HFFc6 (cell line): ENCODE results near the gene VEZT. TPM values are rescaled to one million over a fixed set of nuclear protein-coding genes. Genes with fewer than 3 reads are reported as not detected.

Experiments used
- DNase-seq: peaks from one replicate; pipeline ENCODE4 v3.0.0-alpha.2; 2018
- H3K27ac Mint-ChIP-seq: 2 replicates; pipeline ENCODE4 v1.8.0; 2020; ENCODE audit warnings: mild to moderate bottlenecking, mixed read lengths
- H3K27me3 Mint-ChIP-seq: 2 replicates; pipeline ENCODE4 v1.8.0; 2021; ENCODE audit warnings: mild to moderate bottlenecking, moderate library complexity, mixed read lengths; ENCODE audit not compliant: insufficient read depth
- H3K36me3 Mint-ChIP-seq: 2 replicates; pipeline ENCODE4 v1.8.0; 2021; ENCODE audit warnings: low read depth, mixed read lengths
- H3K4me1 Mint-ChIP-seq: 2 replicates; pipeline ENCODE4 v1.8.0; 2020; ENCODE audit warnings: low read depth, mixed read lengths
- H3K4me3 Mint-ChIP-seq: 2 replicates; pipeline ENCODE4 v1.8.0; 2020; ENCODE audit warnings: mild to moderate bottlenecking, moderate library complexity, mixed read lengths
- H3K9me3 Mint-ChIP-seq: 2 replicates; pipeline ENCODE4 v1.8.0; 2020; ENCODE audit warnings: mild to moderate bottlenecking, mixed read lengths
- total RNA-seq, 6 experiments: library from RNA; stranded (reverse); fragmentation: NEBNext Ultra II Directional; extraction: Animal tissue kit (Norgen Biotek cat#: 25700); gene quantifications; 2 replicates in 1 of 6; 3 replicates in 5 of 6; pipeline ENCODE4 v1.2.3, GENCODE V29; 2021
- TF ChIP-seq, protein P1 (sequence below): fragments of 200-600 bp; sonication (generic); IDR thresholded peaks from 2 replicates; pipeline ENCODE4 v1.5.0; 2021; ENCODE audit warnings: antibody characterized with exemption, mild to moderate bottlenecking

The VEZT gene
- total RNA-seq, 6 experiments from 2014 or later = 61.8 to 69.0 (median 66.2) TPM

DNA sequence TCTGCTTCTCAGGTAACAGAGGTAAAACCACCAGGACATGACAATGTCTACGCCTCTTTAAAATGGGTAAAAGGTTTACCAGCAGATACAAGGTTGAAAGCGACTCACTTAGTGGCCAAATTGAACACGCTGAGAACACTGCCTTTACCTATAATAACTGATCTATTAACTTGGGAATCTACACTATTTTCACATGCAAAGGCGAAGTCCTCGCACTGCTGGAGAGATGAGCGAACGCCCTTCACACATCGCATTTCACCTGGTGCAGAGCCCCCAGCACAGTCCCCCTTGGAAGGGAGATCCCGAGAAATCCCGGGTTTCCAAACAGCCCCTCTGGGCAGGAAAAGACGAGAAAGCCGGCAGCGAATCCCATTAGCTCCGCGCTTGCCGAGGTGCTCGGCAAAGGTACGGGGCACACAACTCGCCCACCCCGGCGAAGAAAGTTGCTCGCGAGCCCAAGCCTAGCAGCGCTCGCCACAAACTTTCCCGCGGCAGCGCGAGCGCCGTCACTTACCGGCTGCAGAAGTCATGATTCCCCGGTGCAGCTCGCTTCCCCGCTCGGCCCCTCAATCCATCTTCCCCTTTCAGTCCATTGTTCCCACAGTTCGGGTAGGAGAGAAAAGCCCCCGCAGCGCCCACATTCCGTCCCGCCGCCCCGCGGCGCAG is 763 bp upstream of the VEZT start:
- TF ChIP-seq, protein P1, sequence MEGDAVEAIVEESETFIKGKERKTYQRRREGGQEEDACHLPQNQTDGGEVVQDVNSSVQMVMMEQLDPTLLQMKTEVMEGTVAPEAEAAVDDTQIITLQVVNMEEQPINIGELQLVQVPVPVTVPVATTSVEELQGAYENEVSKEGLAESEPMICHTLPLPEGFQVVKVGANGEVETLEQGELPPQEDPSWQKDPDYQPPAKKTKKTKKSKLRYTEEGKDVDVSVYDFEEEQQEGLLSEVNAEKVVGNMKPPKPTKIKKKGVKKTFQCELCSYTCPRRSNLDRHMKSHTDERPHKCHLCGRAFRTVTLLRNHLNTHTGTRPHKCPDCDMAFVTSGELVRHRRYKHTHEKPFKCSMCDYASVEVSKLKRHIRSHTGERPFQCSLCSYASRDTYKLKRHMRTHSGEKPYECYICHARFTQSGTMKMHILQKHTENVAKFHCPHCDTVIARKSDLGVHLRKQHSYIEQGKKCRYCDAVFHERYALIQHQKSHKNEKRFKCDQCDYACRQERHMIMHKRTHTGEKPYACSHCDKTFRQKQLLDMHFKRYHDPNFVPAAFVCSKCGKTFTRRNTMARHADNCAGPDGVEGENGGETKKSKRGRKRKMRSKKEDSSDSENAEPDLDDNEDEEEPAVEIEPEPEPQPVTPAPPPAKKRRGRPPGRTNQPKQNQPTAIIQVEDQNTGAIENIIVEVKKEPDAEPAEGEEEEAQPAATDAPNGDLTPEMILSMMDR = no peak
- Mint-ChIP-seq H3K27me3 (no peaks in the 10 kb centered on the region; the same call in 1 of the 2 replicates), H3K9me3 (no peaks in the 10 kb centered on the region), H3K4me3 (peak overlapping the region; percentile 96), H3K27ac (peak overlapping the region; percentile 89), H3K36me3 (peaks cover 15% of the 10 kb centered on the region), H3K4me1 (peaks cover 63% of the 10 kb centered on the region)
- DNase-seq = no peak

DNA sequence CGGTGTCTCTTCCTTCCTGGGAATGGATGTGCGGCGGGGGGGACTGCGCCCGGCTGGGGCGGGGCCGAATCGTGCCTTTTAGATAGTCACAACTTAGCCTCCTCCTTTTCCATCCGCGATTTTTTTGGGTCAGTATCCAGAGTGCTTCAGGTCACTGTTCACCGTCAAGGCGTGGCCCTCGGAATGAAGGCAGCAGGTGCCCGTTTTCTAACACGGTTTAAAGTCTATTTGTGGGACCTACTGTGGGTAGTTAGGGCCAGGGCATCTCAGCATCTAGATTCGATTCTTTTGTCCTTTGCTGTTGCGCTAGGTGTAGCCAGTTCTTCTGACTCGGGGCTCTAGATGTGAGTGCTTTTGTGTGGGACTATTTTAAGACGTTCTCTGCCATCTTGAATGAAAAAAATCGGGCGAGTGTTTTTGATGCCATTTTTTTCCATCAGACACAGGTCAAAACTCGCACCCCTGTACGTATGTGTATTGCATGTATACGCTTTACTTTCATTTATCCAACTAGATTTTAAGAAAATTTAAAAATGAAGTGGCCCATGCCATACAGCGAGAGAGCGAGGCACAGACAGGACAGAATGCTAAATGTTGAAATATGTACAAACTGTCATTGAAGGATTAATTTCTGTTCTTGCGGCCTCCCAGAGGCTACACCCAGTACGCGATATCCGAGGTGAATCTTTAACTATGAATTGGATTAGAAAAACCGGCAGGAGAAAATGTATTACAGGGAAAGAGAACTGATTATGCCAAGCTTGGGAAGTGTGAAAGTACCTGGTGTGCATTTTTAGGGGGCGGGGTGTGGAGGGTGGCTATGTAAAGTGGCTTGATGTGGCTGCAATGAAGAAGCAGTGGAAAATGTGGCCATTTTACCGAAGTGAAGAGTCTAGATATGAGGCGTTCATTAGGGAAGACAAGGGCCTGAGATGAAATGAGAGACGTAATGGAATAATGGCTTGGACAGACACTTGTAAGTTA is 835 bp downstream of the VEZT start:
- H3K27ac Mint-ChIP-seq = peak overlapping the region; percentile 96
- H3K9me3 Mint-ChIP-seq = no peaks in the 10 kb centered on the region
- DNase-seq = peak; percentile 73
- peaks cover 49% of the 10 kb centered on the region for H3K4me1 Mint-ChIP-seq
- no peaks in the 10 kb centered on the region; the same call in 1 of the 2 replicates for H3K27me3 Mint-ChIP-seq
- TF ChIP-seq, protein P1 = no peak
- peaks cover 15% of the 10 kb centered on the region for H3K36me3 Mint-ChIP-seq
- H3K4me3 Mint-ChIP-seq = peak overlapping the region; percentile 96

DNA sequence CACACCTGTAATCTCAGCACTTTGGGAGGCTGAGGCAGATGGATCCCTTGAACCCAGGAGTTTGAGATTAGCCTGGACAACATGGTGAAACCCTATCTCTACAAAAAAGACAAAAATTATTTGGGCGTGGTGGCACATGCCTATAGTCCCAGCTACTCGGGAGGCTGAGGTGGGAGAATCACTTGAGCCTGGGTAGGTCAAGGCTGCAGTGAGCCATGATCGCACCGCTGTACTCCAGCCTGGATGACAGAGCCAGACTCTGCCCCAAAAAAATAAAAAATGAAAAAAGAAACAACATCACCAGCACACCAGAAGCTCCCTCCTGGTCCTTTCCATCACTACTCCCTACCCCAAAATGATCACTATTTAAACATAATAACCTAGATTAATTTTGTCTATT is 2.6 kb downstream of the VEZT start:
- Mint-ChIP-seq H3K27me3 (no peaks in the 10 kb centered on the region; the same call in 1 of the 2 replicates), H3K36me3 (peaks cover 25% of the 10 kb centered on the region), H3K27ac (no peak overlapping the region), H3K4me1 (peaks cover 59% of the 10 kb centered on the region), H3K9me3 (no peaks in the 10 kb centered on the region), H3K4me3 (peak overlapping the region; percentile 96; the same call in 1 of the 2 replicates)
- TF ChIP-seq, protein P1 = no peak
- DNase-seq = no peak

DNA sequence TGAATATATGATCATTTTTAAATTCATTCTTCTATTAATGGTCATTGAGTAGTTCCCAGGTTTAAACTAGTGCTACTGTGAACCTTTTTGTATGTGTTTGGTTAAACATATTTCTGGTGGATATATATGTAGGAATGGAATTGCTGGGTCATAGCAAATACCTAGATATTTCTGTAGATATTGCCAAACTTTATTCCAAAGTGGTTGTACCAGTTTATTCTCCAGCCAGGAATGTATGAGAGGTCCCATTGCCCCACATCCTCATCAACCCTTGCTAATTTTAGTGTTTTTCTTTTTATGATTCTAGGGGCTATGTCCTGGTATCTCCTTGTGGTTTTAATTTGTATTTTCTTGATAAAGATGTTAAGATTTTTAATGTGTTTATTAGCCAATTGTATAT is 3.1 kb downstream of the VEZT start:
- no peak for DNase-seq
- TF ChIP-seq, protein P1 = no peak
- no peaks in the 10 kb centered on the region for H3K9me3 Mint-ChIP-seq
- H3K36me3 Mint-ChIP-seq = peaks cover 25% of the 10 kb centered on the region
- H3K27ac Mint-ChIP-seq = no peak overlapping the region
- 0 out of 2 replicates have a peak overlapping the region, but pooled peaks have one; percentile 12 for H3K4me3 Mint-ChIP-seq
- H3K4me1 Mint-ChIP-seq = peaks cover 54% of the 10 kb centered on the region
- no peaks in the 10 kb centered on the region; the same call in 1 of the 2 replicates for H3K27me3 Mint-ChIP-seq

DNA sequence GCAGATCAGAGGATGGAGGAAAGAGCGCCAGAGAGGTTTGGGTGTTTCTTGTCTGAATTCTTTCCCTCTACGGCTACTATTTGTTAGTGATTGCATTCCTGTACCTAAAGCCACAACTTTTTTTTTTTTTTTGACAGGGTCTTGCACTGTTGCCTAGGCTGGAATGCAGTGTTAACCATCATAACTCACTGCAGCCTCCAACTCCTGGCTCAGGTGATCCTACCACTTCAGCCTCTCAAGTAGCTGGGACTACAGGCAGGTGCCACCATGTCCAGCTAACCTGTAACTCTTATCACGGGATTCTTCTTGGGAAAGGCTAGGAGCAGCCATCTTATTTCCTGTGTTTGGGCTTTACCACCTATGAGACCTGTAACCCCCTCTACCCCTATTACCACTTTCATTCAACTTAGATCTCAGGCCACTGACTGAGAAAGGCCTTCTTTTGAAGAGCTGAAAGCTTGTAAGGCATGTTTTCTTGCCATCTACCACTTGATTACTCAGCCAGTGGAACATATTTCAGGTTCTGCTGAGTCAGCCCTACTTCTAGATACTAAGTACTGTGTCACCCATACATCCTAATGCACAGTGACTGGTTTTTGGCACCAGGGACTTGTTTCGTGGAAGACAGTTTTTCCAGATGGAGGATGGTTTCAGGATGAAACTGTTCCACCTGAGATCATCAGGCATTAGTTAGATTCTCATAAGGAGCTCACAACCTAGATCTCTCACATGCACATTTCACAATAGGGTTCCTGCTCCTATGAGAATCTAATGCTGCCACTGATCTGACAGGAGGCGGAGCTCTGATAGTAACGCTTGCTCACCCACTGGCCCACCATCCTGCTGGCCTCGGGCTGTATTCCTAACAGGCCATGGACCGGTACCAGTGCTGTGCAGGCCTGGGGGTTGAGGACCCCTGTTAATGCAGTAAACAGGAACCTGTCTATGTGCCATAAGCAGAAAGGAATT is 6.9 kb downstream of the VEZT start:
- Mint-ChIP-seq H3K4me3 (peak overlapping the region; percentile 41; the same call in 1 of the 2 replicates), H3K27me3 (no peaks in the 10 kb centered on the region), H3K36me3 (peaks cover 21% of the 10 kb centered on the region), H3K27ac (peak overlapping the region; percentile 85), H3K4me1 (peaks cover 50% of the 10 kb centered on the region), H3K9me3 (no peaks in the 10 kb centered on the region)
- TF ChIP-seq, protein P1 = no peak
- DNase-seq = peak; percentile 83
